ENCODE measurements around the gene KXD1. TPM values are rescaled to one million over a fixed set of nuclear protein-coding genes. Genes with fewer than 3 reads are reported as not detected.
A peak's percentile ranks its signal among the peaks of the same experiment; 100 is the strongest.

KXD1 gene, protein sequence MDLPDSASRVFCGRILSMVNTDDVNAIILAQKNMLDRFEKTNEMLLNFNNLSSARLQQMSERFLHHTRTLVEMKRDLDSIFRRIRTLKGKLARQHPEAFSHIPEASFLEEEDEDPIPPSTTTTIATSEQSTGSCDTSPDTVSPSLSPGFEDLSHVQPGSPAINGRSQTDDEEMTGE
- total RNA-seq = 10 to 100 TPM; 86.7 TPM

DNA sequence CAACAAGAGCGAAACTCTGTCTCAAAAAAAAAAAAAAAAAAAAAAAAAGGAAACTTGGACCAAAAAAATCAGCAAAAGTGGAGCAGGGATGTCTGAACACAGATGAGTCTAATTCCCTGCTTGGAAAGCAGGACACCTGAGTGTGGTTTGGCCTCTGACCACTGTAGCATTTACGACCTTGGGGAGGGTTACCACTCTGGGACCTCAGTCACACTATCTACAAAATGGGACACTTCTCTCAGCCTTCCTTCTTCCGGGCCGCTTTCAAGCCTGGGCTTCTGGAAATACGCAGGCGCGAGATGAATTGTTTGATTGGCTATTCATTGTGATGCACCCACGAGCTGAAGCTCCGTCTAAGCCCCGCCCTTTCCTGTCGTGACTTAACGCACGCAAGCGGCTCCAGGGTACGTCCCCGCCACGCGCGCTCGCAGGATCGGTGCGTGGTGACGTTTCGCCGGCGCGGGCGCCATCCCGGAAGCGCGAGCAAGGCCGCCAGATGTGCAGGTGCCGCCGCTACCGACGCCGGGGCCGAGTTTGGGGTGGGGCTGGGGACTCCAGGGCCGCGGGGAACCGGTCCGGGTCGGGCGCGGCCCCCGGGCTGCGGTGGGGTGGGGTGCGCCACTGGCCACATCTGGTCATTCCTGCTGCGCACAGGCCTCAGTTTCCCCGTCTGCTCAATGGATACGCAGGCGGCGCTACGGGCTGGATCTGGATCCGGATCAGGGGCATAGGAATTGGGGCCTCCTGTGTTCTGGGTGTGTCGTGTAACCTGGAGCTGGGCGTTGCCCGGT lies at the start of gene KXD1:
Gene KXD1, plus strand, starts transcription at position 460 of the 791 bp plus-strand sequence. CDS start 4,187 bp downstream, outside the sequence.
- Mint-ChIP-seq H3K4me1 (ENCODE audit: low read depth) (peaks cover 24% of the 10 kb centered on the region), H3K9me3 (no peaks in the 10 kb centered on the region), H3K4me3 (peak within 1 kb of the TSS; percentile 93), H3K27ac (peak within 1 kb of the TSS; percentile 92), H3K36me3 (ENCODE audit: low read depth) (peaks cover 4% of the 10 kb centered on the region), H3K27me3 (ENCODE audit: low read depth) (no peaks in the 10 kb centered on the region)
- intact Hi-C loops (cut with micrococcal nuclease) = loop anchor here (1.0 kb wide), 6 partner anchors 13 to 362 kb away; partner anchors contain the start of genes COPE, DDX49, ELL and JUND
- peak; percentile 99 for DNase-seq
- CTCF ChIA-PET = interaction anchor here (0.7 to 5.0 kb wide), 5 partner anchors 8 to 95 kb away, joined by 3 to 26 read pairs (median 5); partner anchors contain the start of genes ELL and REX1BD

DNA sequence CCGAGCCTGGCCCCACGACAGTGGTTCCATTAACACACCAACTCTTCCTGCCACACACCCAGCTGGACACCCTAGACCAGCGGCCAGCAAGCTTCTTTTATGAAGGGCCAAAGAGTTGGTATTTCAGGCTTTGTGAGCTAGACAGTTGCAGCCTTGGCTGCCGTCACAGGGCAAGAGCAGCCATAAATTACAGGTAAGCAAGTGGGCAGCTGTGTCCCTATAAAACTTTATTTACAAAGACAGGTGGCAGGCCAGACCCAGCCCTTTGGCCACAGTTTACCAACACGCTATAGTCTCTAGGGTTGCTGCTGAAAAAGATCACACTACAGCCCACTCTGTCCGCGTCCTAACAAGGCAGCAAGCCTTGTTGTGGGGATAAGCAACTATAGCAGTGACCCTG lies 49.1 kb upstream of the KXD1 start:
- Mint-ChIP-seq H3K36me3 (ENCODE audit: low read depth) (no peaks in the 10 kb centered on the region), H3K9me3 (no peaks in the 10 kb centered on the region), H3K4me3 (no peak overlapping the region), H3K27ac (no peak overlapping the region), H3K27me3 (ENCODE audit: low read depth) (no peaks in the 10 kb centered on the region), H3K4me1 (ENCODE audit: low read depth) (peaks cover 57% of the 10 kb centered on the region)
- CTCF ChIA-PET = interaction anchor here (0.7 to 4.9 kb wide), 3 partner anchors 9 to 38 kb away, joined by 3 to 17 read pairs (median 5); partner anchors contain the start of gene ELL
- no peak for DNase-seq
- intact Hi-C loops (cut with micrococcal nuclease) = no loop called here

DNA sequence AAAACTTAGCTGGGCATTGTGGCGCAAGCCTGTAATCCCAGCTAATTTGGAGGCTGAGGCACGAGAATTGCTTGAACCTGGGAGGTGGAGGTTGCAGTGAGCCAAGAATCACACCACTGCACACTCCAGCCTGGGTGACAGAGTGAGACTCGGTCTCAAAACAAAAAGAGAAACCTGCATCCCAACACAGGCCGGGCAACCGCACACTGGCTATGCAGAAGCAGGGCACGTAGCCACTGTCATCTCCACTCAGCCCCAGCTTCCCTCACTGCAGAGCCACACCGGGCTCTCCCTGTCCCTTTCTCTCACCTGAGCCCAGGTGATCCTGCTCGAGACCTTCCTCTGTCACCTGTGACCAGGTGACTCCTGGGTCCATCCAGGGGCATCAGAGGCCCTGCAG lies 47.5 kb upstream of the KXD1 start:
- Mint-ChIP-seq H3K9me3 (no peaks in the 10 kb centered on the region), H3K27ac (no peak overlapping the region), H3K36me3 (ENCODE audit: low read depth) (no peaks in the 10 kb centered on the region), H3K4me3 (no peak overlapping the region), H3K27me3 (ENCODE audit: low read depth) (no peaks in the 10 kb centered on the region), H3K4me1 (ENCODE audit: low read depth) (peaks cover 49% of the 10 kb centered on the region)
- intact Hi-C loops (cut with micrococcal nuclease) = no loop called here
- CTCF ChIA-PET = interaction anchor here (1.0 to 4.9 kb wide), 3 partner anchors 10 to 40 kb away, joined by 5 to 17 read pairs (median 5); partner anchors contain the start of gene ELL
- DNase-seq = no peak

DNA sequence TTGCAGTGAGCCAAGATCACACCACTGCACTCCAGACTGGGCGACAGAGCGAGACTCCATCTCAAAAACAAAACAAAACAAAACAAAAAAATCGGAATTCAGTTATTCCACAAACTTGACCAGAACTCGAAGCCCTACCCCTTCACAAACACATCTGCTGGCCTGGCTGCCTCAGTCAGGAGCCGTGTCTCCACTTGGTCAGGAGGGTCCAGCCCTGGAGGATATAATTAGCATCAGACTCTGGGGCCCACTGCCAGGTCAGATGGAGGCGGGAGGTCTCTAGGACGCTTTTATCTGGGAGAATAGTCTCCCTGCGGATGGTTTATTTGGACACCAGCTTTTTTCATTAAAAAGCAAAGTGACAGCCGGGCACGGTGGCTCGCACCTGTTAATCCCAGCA lies 43.8 kb upstream of the KXD1 start:
- Mint-ChIP-seq H3K4me1 (ENCODE audit: low read depth) (peaks cover 43% of the 10 kb centered on the region), H3K27me3 (ENCODE audit: low read depth) (no peaks in the 10 kb centered on the region), H3K4me3 (no peak overlapping the region), H3K36me3 (ENCODE audit: low read depth) (no peaks in the 10 kb centered on the region), H3K9me3 (no peaks in the 10 kb centered on the region), H3K27ac (no peak overlapping the region)
- no peak for DNase-seq
- intact Hi-C loops (cut with micrococcal nuclease) = no loop called here
- CTCF ChIA-PET = no interaction called here

DNA sequence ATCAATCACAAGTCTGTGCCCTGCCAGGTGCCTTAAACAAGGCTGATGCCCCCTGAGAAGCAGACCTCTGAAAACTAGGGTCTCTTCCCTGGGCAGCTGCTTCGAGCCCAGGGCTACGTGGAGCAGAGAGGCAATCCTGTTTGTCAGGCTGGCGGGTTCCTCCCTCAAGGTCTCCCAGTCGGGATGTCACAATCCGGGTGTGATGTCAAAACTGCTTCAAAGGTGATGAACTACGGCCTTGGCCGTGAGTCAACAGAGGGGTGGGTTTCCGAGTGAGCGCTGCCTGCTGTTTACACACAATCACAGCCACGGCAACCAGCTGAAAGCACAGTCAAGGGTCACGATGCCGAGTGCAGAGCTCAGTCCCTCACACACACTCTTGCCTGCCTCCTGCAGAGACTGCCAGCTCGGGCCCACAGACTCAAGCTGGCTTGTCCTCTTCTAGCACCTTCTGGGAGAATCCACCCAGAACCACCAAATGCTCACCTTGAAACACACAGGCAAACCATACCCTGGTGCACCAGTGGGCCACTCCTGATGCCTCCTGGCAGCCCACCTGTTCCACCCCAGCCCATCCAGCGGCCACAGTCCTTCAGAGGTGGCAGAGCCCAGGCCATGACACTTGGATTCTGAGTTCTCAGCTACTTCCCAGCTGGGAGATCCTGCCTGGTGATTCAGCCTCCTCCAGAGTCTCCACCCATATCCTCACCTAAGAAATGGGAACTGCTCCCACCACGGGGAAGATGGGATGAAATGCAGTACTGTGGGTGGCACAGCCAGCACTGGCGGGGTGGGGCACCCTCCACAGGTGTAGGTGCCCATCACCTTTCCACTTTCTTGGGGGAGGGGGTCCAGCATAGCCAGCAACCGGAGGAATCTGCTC lies 42.6 kb upstream of the KXD1 start:
- H3K9me3 Mint-ChIP-seq = no peaks in the 10 kb centered on the region
- DNase-seq = no peak
- peaks cover 43% of the 10 kb centered on the region for H3K4me1 Mint-ChIP-seq (ENCODE audit: low read depth)
- no peak overlapping the region for H3K4me3 Mint-ChIP-seq
- CTCF ChIA-PET = no interaction called here
- intact Hi-C loops (cut with micrococcal nuclease) = no loop called here
- no peaks in the 10 kb centered on the region for H3K27me3 Mint-ChIP-seq (ENCODE audit: low read depth)
- H3K36me3 Mint-ChIP-seq (ENCODE audit: low read depth) = no peaks in the 10 kb centered on the region
- no peak overlapping the region for H3K27ac Mint-ChIP-seq

DNA sequence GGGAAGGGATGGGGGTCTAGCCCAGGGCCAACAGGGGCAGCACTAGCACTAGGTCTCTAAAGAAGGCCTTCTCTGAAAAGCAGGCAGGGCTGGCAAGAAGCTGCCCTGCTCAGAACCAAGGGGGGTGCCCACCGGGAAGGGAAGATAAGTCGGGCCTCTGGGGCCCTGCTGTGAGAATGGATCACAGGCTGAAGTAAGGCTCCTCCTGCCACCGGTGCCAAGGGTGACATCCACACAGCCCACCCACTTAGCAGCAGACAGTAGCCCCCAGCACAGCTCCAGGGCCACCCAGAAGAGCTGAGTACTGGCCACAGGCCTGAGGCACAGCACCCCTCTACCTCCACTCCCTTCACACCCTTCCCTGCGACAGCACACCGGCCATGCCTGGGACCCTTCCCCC lies 41.7 kb upstream of the KXD1 start:
- intact Hi-C loops (cut with micrococcal nuclease) = no loop called here
- CTCF ChIA-PET = interaction anchor here (1.5 to 2.4 kb wide), 2 partner anchors 8 to 19 kb away, joined by 3 to 6 read pairs; no protein-coding TSS in a partner anchor
- no peaks in the 10 kb centered on the region for H3K9me3 Mint-ChIP-seq
- no peaks in the 10 kb centered on the region for H3K27me3 Mint-ChIP-seq (ENCODE audit: low read depth)
- H3K4me1 Mint-ChIP-seq (ENCODE audit: low read depth) = peaks cover 47% of the 10 kb centered on the region
- H3K4me3 Mint-ChIP-seq = no peak overlapping the region
- no peak for DNase-seq
- H3K36me3 Mint-ChIP-seq (ENCODE audit: low read depth) = no peaks in the 10 kb centered on the region
- H3K27ac Mint-ChIP-seq = no peak overlapping the region

DNA sequence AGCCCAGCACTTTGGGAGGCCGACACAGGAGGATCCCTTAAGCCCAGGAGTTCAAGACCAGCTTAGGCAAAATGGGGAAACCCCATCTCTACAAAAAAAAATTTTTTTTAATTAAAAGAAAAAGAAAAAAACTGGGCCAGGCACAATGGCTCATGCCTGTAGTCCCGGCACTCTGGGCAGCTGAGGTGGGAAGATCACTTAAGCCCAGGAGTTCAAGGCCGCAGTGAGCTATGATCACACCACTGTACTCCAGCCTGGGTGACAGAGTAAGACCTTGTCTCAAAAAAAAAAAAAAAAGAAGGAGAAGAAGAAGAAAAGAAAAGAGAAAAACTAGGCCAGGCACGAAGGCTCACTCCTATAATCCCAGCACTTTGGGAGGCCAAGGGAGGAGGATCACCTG lies 40.1 kb upstream of the KXD1 start:
- Mint-ChIP-seq H3K27me3 (ENCODE audit: low read depth) (no peaks in the 10 kb centered on the region), H3K36me3 (ENCODE audit: low read depth) (peaks cover 1% of the 10 kb centered on the region), H3K9me3 (no peaks in the 10 kb centered on the region), H3K4me1 (ENCODE audit: low read depth) (peaks cover 42% of the 10 kb centered on the region), H3K27ac (no peak overlapping the region), H3K4me3 (no peak overlapping the region)
- DNase-seq = no peak
- intact Hi-C loops (cut with micrococcal nuclease) = no loop called here
- CTCF ChIA-PET = interaction anchor here (0.6 to 3.0 kb wide), 7 partner anchors 21 to 237 kb away, joined by 3 to 19 read pairs (median 4); no protein-coding TSS in a partner anchor

DNA sequence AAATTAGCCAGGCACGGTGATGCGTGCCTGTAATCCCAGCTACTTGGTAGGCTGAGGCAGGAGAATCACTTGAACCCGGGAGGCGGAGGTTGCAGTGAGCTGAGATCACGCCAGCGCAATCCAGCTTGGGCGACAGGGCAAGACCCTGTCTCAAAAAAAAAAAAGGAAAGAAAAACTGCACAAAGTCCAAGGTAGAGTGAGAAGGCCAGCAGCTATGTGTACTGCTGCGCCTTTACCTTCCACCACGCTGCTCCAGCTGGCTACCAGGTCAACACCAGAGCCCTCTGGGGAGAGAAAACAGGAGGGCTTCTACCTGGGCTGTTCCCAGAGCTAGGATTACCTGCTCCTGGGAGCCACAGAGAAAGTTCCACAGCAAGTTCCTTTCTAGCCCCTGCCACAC lies 39.0 kb upstream of the KXD1 start:
- no peaks in the 10 kb centered on the region for H3K9me3 Mint-ChIP-seq
- no peak for DNase-seq

DNA sequence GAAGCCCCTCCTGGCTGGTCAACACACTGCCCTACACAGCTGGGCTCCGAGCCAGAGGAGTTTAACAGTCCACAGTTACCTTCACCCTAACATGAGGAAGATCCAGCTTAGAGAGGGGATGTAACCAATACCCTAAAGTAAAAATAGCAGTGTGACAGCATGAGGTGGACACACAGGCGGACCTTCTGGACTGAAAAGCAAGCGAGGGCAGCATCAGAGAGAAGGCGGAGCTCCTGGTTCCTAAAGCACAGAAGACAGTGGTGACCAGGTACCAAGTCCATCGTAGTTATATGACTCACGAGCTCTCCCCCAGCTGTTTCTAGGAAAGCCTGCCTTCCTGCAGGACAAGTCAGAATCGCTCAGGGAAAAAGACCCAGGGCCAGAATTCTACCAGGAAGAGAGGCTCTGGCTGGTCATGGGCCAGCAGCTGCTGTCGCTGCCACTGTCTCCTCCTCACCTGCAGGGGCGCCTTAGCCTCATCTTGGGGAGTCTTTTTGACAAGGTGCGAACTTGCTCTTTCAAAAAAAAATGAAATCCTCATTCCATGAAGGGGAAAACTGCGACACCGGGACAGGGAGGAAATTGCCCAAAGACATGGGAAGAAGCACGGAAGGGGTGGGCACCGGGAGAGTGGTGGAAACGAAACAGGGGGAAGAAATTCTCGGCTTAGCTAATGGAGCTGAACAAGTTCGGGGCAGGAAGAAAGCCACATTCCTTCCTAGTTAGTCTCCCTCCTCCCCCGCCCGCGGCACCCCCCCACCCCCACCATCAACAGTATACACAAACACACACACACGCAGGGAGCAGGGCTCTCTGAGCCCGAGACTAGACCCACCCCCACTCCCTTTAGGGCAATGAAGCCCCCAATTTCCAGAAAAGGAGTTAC lies 37.5 kb upstream of the KXD1 start:
- H3K9me3 Mint-ChIP-seq = no peaks in the 10 kb centered on the region
- H3K4me1 Mint-ChIP-seq (ENCODE audit: low read depth) = peaks cover 34% of the 10 kb centered on the region
- DNase-seq = peak; percentile 76
- peak overlapping the region; percentile 84 for H3K27ac Mint-ChIP-seq
- peak overlapping the region; percentile 85 for H3K4me3 Mint-ChIP-seq
- CTCF ChIA-PET = interaction anchor here (0.6 to 4.2 kb wide), 27 partner anchors 8 to 640 kb away, joined by 3 to 26 read pairs (median 6); partner anchors contain the start of genes KXD1, REX1BD and UBA52
- intact Hi-C loops (cut with micrococcal nuclease) = loop anchor here (2.0 kb wide), 1 partner anchor 49 kb away; no protein-coding TSS in a partner anchor
- peaks cover 1% of the 10 kb centered on the region for H3K36me3 Mint-ChIP-seq (ENCODE audit: low read depth)
- no peaks in the 10 kb centered on the region for H3K27me3 Mint-ChIP-seq (ENCODE audit: low read depth)

More for the DNA sequence above, 39.0 kb upstream of the KXD1 start:
- intact Hi-C loops (cut with micrococcal nuclease) = no loop called here
- H3K27me3 Mint-ChIP-seq (ENCODE audit: low read depth) = no peaks in the 10 kb centered on the region
- H3K4me3 Mint-ChIP-seq = no peak overlapping the region
- no peak overlapping the region for H3K27ac Mint-ChIP-seq
- CTCF ChIA-PET = interaction anchor here (0.7 to 4.2 kb wide), 7 partner anchors 10 to 74 kb away, joined by 3 to 22 read pairs (median 9); partner anchors contain the start of gene REX1BD
- peaks cover 1% of the 10 kb centered on the region for H3K36me3 Mint-ChIP-seq (ENCODE audit: low read depth)
- peaks cover 41% of the 10 kb centered on the region for H3K4me1 Mint-ChIP-seq (ENCODE audit: low read depth)

DNA sequence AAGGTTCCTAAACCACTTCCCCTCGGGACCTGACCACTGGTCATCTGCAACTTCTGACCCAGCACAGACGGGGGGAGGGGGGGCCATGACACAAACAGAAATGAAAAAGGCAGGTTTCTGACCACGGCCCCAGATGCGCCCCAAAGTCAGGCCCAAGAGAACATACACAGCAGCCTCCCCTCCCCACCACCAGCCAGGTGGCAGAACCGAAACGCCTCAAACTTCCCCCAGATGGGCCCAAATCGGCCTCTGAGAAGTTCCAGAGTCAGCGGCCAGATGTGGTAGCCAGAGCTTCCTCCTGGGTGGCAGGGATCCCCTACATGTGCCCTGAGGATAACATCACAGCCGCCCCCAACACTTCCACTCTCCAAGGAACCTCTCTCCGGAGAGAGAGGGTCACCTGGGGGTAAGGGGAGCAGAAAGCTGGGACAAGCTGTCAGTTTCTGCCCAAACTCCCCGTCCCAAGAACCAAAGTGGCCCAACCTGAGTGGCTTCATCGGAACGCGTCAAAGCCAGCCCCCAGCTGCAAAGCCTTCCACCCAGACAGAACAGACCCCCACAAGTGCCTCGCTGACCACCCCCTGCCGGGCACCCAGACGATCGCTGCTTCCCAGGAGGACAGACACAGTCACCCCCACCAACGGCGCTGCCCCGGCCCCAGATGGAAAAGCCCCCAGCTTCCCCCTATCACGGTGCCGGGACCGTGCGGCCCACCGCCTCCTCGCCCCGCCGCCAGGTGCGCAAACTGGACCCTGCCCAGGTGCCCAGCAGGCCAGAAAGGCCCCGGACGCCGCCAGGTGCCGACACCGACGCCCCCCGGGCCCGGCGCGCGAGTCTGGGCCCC lies 36.6 kb upstream of the KXD1 start:
- Mint-ChIP-seq H3K27me3 (ENCODE audit: low read depth) (no peaks in the 10 kb centered on the region), H3K4me1 (ENCODE audit: low read depth) (peaks cover 27% of the 10 kb centered on the region)

More for the DNA sequence above, 36.6 kb upstream of the KXD1 start:
- DNase-seq = peak; percentile 44
- Mint-ChIP-seq H3K4me3 (peak overlapping the region; percentile 85), H3K27ac (peak overlapping the region; percentile 84), H3K9me3 (no peaks in the 10 kb centered on the region), H3K36me3 (ENCODE audit: low read depth) (peaks cover 1% of the 10 kb centered on the region)
- intact Hi-C loops (cut with micrococcal nuclease) = loop anchor here (2.0 kb wide), 1 partner anchor 50 kb away; no protein-coding TSS in a partner anchor
- CTCF ChIA-PET = interaction anchor here (0.6 to 4.2 kb wide), 18 partner anchors 10 to 639 kb away, joined by 3 to 26 read pairs (median 9); partner anchors contain the start of genes FKBP8, KXD1, REX1BD and UBA52
